ENCODE results near the gene AGA.

The AGA gene

GRCh38 chr4:177401658-177402273, 40.5 kb downstream of the AGA start (continued):
- TF ChIP-seq TSHZ2 (CRISPR knock-in tag; IDR thresholded peaks at IDR 0.05) = no peak
- TF ChIP-seq POU6F1 (CRISPR knock-in tag; IDR thresholded peaks at IDR 0.05; ENCODE audit: borderline replicate concordance, low read depth) = no peak
- no peak for TF ChIP-seq TOX (CRISPR knock-in tag; IDR thresholded peaks at IDR 0.05; ENCODE audit: borderline replicate concordance)
- TF ChIP-seq ZFP3 (CRISPR knock-in tag; IDR thresholded peaks at IDR 0.05) = no peak
- no peak for TF ChIP-seq ARNTL (CRISPR knock-in tag; IDR thresholded peaks at IDR 0.05; ENCODE audit: borderline replicate concordance, low read depth)
- no peak for TF ChIP-seq CREB5 (CRISPR knock-in tag; IDR thresholded peaks at IDR 0.05; ENCODE audit: low read depth)
- TF ChIP-seq ZNF70 (CRISPR knock-in tag; IDR thresholded peaks at IDR 0.05) = no peak

- no peak for ATAC-seq
Measured at GRCh38 chr4:177400030-177400429, 42.2 kb downstream of the AGA start.

GRCh38 chr4:177396352-177396751, 45.9 kb downstream of the AGA start:
- no peak for ATAC-seq
- TF ChIP-seq ZNF70 (CRISPR knock-in tag; IDR thresholded peaks at IDR 0.05) (no peak), OSR1 (CRISPR knock-in tag; IDR thresholded peaks at IDR 0.05) (no peak), CSRNP3 (CRISPR knock-in tag; IDR thresholded peaks at IDR 0.05) (no peak), SNAI2 (CRISPR knock-in tag; IDR thresholded peaks at IDR 0.05) (no peak), TOX (CRISPR knock-in tag; IDR thresholded peaks at IDR 0.05; ENCODE audit: borderline replicate concordance) (no peak), PATZ1 (CRISPR knock-in tag; IDR thresholded peaks at IDR 0.05; ENCODE audit: borderline replicate concordance) (no peak), ESRRG (CRISPR knock-in tag; IDR thresholded peaks at IDR 0.05) (no peak), TSHZ2 (CRISPR knock-in tag; IDR thresholded peaks at IDR 0.05) (no peak)

More at GRCh38 chr4:177400030-177400429, 42.2 kb downstream of the AGA start:
- TF ChIP-seq ISL1 (CRISPR knock-in tag; IDR thresholded peaks at IDR 0.05) (no peak), CSDC2 (CRISPR knock-in tag; IDR thresholded peaks at IDR 0.05) (no peak), ZNF8 (CRISPR knock-in tag; IDR thresholded peaks at IDR 0.05) (no peak), GLIS3 (CRISPR knock-in tag; IDR thresholded peaks at IDR 0.05) (no peak), RARB (CRISPR knock-in tag; IDR thresholded peaks at IDR 0.05) (no peak)
